Vagina (tissue), 2 donors: ENCODE results near the gene STATH. TPM values are rescaled to one million over a fixed set of nuclear protein-coding genes. Genes with fewer than 3 reads are reported as not detected.
"Not testable (repeated sequence)": the region's sequence is repeated elsewhere in the genome, so short reads cannot be mapped to it uniquely, and the experiment has no call there.

ENCODE experiments used
- DNase-seq, 2 donors: peaks; one replicate each; pipeline ENCODE4 v3.0.0-alpha.2; 2017; ENCODE audit errors: extremely low spot score in 2 of 2
- H3K27ac ChIP-seq: fragments of 200-600 bp; sonication (generic); one replicate; pipeline ENCODE4 v1.5.1; 2019
- H3K27me3 ChIP-seq: fragments of 200-600 bp; sonication (generic); one replicate; pipeline ENCODE4 v1.5.1; 2019
- H3K36me3 ChIP-seq, 2 donors: fragments of 200-600 bp; sonication (generic); one replicate each; pipeline ENCODE4 v1.5.1; 2017 to 2019
- H3K4me1 ChIP-seq: fragments of 200-600 bp; sonication (generic); one replicate; pipeline ENCODE4 v1.5.1; 2019
- H3K4me3 ChIP-seq, 2 donors: fragments of 200-600 bp; sonication (generic); 1 replicate in 1 of 2; 2 replicates in 1 of 2; pipeline ENCODE4 v1.5.1; 2016 to 2019
- H3K9me3 ChIP-seq: fragments of 200-600 bp; sonication (generic); one replicate; pipeline ENCODE4 v1.5.1; 2019
- POLR2A ChIP-seq, 2 donors: fragments of 450-650 bp; IDR thresholded peaks; one replicate each; pipeline ENCODE4 v1.6.1; 2017; ENCODE audit warnings: antibody characterized with exemption in 2 of 2, mild to moderate bottlenecking in 2 of 2, moderate library complexity in 2 of 2
- POLR2AphosphoS5 ChIP-seq, 2 donors: sonication (generic); formaldehyde crosslinking; IDR thresholded peaks; one replicate each; pipeline ENCODE4 v1.9.0; 2017; ENCODE audit warnings: antibody characterized with exemption in 2 of 2, mild to moderate bottlenecking in 2 of 2, low read depth in 1 of 2; ENCODE audit not compliant: insufficient read depth in 1 of 2
- intact Hi-C: fragments of 100-400 bp; cut with DNase I; formaldehyde crosslinking; loops from one replicate; pipeline ENCODE4 v1.15.1; 2023
- total RNA-seq: library from RNA; depleted of rRNA; stranded (reverse); fragments of >200 nt; gene quantifications from one replicate; pipeline ENCODE4 v1.2.3, GENCODE V29; 2016
- TF ChIP-seq, protein P1 (sequence below), 3 experiments: fragments of 450-650 bp in 2 of 3; fragments of 200-600 bp in 1 of 3; sonication (generic) in 1 of 3; IDR thresholded peaks; one replicate each; pipeline ENCODE4 v1.5.1; 2017 to 2019; ENCODE audit warnings: antibody characterized with exemption in 3 of 3, mild to moderate bottlenecking in 2 of 3, moderate library complexity in 2 of 3

Gene STATH
- total RNA-seq, 1 donor from 2014 or later: not detected

DNA sequence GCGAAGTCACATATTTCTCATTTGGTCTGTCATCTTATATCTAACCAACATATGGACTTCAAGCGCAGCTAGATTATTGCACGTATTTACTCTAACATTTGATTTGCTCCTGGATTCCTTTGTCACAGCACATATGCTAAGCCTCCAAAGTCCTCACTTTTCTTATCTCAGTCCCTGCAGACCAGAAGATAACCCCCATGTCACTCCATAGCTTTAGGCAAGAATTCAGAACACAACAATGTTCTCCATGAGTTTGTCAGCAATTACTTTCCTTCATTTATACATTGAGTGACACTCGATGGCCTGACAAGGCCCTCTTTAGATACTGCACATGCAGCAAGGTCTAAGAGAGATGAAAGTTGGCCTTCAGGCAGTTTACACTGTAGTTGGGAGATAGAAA, 4.8 kb upstream of the STATH start:
- H3K27ac ChIP-seq: no peak overlapping the region
- DNase-seq: no peak
- no peaks in the 10 kb centered on the region for H3K27me3 ChIP-seq
- no peak overlapping the region for H3K4me3 ChIP-seq
- H3K36me3 ChIP-seq: no peaks in the 10 kb centered on the region
- no peaks in the 10 kb centered on the region for H3K4me1 ChIP-seq
- H3K9me3 ChIP-seq: no peaks in the 10 kb centered on the region
- intact Hi-C loops: no loop called here
- TF ChIP-seq POLR2AphosphoS5 (IDR thresholded peaks at IDR 0.05; ENCODE audit: insufficient read depth in 1 of 2, low read depth in 1 of 2) (no peak), POLR2A (IDR thresholded peaks at IDR 0.05) (no peak)
- TF ChIP-seq, protein P1, sequence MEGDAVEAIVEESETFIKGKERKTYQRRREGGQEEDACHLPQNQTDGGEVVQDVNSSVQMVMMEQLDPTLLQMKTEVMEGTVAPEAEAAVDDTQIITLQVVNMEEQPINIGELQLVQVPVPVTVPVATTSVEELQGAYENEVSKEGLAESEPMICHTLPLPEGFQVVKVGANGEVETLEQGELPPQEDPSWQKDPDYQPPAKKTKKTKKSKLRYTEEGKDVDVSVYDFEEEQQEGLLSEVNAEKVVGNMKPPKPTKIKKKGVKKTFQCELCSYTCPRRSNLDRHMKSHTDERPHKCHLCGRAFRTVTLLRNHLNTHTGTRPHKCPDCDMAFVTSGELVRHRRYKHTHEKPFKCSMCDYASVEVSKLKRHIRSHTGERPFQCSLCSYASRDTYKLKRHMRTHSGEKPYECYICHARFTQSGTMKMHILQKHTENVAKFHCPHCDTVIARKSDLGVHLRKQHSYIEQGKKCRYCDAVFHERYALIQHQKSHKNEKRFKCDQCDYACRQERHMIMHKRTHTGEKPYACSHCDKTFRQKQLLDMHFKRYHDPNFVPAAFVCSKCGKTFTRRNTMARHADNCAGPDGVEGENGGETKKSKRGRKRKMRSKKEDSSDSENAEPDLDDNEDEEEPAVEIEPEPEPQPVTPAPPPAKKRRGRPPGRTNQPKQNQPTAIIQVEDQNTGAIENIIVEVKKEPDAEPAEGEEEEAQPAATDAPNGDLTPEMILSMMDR (IDR thresholded peaks at IDR 0.05): no peak

DNA sequence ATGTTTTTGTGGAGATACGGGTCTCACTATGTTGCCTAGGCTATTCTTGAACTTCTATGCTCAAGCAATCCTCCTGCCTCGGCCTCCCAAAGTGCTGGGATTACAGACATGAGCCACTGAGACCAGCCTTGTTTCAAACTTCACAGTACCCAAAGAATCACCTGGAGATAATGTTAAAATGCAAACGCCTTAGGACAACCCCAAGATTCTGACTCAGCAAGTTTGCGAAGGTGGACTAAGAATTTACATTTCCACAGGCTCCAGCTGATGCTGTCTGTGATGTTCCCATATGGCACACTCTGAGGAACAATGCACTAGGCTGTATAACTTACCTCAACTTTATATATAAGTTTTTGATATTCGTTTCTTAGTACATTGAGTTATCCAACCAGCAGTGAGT, 984 bp upstream of the STATH start:
- Histone ChIP-seq H3K27ac (no peak overlapping the region), H3K27me3 (no peaks in the 10 kb centered on the region), H3K9me3 (no peaks in the 10 kb centered on the region), H3K4me1 (no peaks in the 10 kb centered on the region), H3K4me3 (no peak overlapping the region), H3K36me3 (no peaks in the 10 kb centered on the region)
- intact Hi-C loops: no loop called here
- no peak for DNase-seq
- TF ChIP-seq POLR2AphosphoS5 (IDR thresholded peaks at IDR 0.05; ENCODE audit: insufficient read depth in 1 of 2, low read depth in 1 of 2) (no peak), POLR2A (IDR thresholded peaks at IDR 0.05) (no peak)
- TF ChIP-seq, protein P1 (IDR thresholded peaks at IDR 0.05): no peak

DNA sequence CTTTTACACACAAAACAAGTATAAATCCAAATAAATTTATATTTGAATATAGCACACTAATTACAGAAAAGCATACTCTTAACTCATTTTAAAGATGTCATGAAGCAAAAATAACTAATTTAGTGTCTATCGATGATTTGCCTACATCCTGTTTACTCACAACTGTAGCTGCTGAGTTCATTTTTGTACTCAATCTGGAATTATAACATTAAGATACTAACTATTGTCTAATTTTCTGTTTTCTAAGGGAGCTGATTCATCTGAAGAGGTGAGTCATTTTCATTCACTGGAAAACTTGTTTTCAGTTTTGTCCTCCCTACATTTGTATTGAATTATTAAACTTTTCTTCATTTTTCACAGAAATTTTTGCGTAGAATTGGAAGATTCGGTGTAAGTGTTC, 3.7 kb downstream of the STATH start:
- Histone ChIP-seq H3K9me3 (no peaks in the 10 kb centered on the region), H3K27me3 (no peaks in the 10 kb centered on the region), H3K36me3 (no peaks in the 10 kb centered on the region), H3K4me1 (no peaks in the 10 kb centered on the region), H3K27ac (no peak overlapping the region), H3K4me3 (no peak overlapping the region)
- intact Hi-C loops: no loop called here
- TF ChIP-seq, protein P1 (IDR thresholded peaks at IDR 0.05): no peak
- TF ChIP-seq POLR2A (IDR thresholded peaks at IDR 0.05) (no peak), POLR2AphosphoS5 (IDR thresholded peaks at IDR 0.05; ENCODE audit: insufficient read depth in 1 of 2, low read depth in 1 of 2) (no peak)
- no peak for DNase-seq

DNA sequence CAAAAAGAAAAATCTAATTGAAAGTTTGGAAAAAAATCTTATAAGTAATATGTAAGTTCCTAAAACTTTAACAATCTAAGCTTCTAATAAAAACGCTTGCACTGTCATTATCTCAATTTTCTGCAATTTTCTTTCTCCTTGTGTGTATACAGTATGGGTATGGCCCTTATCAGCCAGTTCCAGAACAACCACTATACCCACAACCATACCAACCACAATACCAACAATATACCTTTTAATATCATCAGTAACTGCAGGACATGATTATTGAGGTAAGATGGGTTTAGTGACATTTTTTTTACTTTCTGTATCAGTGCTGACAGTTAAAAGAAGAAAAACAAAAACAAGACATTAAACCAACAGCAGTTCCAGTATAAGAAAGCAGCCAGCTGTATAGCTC, 4.9 kb downstream of the STATH start:
- TF ChIP-seq, protein P1 (IDR thresholded peaks at IDR 0.05): no peak
- intact Hi-C loops: no loop called here
- Histone ChIP-seq H3K36me3 (no peaks in the 10 kb centered on the region), H3K4me3 (no peak overlapping the region), H3K4me1 (no peaks in the 10 kb centered on the region), H3K27ac (no peak overlapping the region), H3K9me3 (no peaks in the 10 kb centered on the region), H3K27me3 (no peaks in the 10 kb centered on the region)
- no peak for DNase-seq

DNA sequence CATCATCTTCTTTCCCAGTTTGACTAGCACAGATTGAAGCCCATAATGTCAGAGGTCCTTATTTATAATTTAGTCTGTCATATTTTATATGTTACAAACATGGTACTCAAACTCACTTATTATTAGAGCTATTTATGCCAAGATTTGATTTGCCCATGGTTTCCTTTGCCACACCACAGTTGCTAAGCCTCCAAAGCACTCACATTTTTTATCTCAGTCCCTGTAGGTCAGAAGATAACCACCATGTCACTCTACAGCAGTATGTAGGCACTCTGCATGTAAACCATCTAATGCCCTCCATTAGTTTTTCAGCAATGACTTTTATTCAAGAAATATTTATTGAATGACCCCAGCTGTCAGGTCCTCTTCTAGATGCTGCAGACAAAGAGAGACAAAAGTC, 6.7 kb downstream of the STATH start:
- TF ChIP-seq POLR2AphosphoS5 (IDR thresholded peaks at IDR 0.05; ENCODE audit: insufficient read depth in 1 of 2, low read depth in 1 of 2) (no peak), POLR2A (IDR thresholded peaks at IDR 0.05) (no peak)
- intact Hi-C loops: no loop called here

DNA sequence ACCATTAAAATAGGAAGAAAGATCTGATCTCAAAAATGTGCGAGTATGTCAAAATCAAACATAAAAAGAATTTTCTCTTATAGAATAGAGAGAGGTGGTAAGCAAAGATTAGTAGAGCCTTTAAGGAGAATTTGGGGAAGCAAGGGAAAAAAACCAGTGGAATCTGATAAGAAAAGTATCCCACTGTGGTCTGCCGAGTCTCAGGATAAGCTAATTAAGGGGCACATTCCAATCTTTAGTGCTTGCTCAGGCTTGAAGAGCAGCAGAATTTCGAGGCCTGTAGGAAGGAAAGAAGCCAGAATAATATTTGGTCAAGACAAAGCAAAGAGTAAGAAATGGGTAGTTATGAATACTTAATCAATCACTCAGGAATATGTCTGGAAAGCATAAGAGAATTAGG, 13.0 kb downstream of the STATH start:
- Histone ChIP-seq H3K27me3 (no peaks in the 10 kb centered on the region), H3K27ac (no peak overlapping the region), H3K4me1 (no peaks in the 10 kb centered on the region), H3K36me3 (no peaks in the 10 kb centered on the region), H3K4me3 (no peak overlapping the region), H3K9me3 (no peaks in the 10 kb centered on the region)
- DNase-seq: no peak
- TF ChIP-seq POLR2A (IDR thresholded peaks at IDR 0.05): no peak
- TF ChIP-seq, protein P1 (IDR thresholded peaks at IDR 0.05): no peak
- no peak for TF ChIP-seq POLR2AphosphoS5 (IDR thresholded peaks at IDR 0.05; ENCODE audit: insufficient read depth in 1 of 2, low read depth in 1 of 2)
- intact Hi-C loops: no loop called here

More for the DNA sequence above, 6.7 kb downstream of the STATH start:
- no peaks in the 10 kb centered on the region for H3K9me3 ChIP-seq
- H3K27ac ChIP-seq: no peak overlapping the region
- H3K36me3 ChIP-seq: no peaks in the 10 kb centered on the region
- DNase-seq: no peak
- H3K4me3 ChIP-seq: no peak overlapping the region
- H3K27me3 ChIP-seq: no peaks in the 10 kb centered on the region
- H3K4me1 ChIP-seq: no peaks in the 10 kb centered on the region

DNA sequence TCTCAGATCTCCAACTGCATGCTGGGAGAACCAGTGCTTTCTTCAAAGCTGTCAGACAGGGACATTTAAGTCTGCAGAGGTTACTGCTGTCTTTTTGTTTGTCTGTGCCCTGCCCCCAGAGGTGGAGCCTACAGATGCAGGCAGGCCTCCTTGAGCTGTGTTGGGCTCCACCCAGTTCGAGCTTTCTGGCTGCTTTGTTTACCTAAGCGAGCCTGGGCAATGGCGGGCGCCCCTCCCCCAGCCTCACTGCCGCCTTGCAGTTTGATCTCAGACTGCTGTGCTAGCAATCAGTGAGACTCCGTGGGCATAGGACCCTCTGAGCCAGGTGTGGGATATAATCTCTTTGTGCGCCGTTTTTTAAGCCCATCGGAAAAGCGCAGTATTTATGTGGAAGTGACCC, 23.2 kb downstream of the STATH start:
- H3K4me3 ChIP-seq, H3K9me3 ChIP-seq, intact Hi-C loops, DNase-seq, H3K27me3 ChIP-seq, H3K4me1 ChIP-seq, H3K36me3 ChIP-seq, H3K27ac ChIP-seq: not testable (repeated sequence)
